Hepatocyte (in vitro differentiated cells): ENCODE measurements around the gene PPP2R1A.

ENCODE experiments used
- CTCF ChIP-seq: fragments of 200-600 bp; sonication (generic); IDR thresholded peaks from 2 replicates; pipeline ENCODE4 v1.5.1; 2016; ENCODE audit warnings: antibody characterized with exemption, mild to moderate bottlenecking; ENCODE audit not compliant: poor library complexity
- EZH2 ChIP-seq: fragments of 200-600 bp; sonication (generic); IDR thresholded peaks from 2 replicates; pipeline ENCODE4 v1.6.1; 2016; ENCODE audit warnings: antibody characterized with exemption, mild to moderate bottlenecking, borderline replicate concordance

GRCh38 chr19:52142001-52142595 is 47.8 kb upstream of the PPP2R1A start:
- TF ChIP-seq EZH2 (no peak), CTCF (no peak)
